Activated naive CD4-positive, alpha-beta T cell treated with anti-CD3 and anti-CD28 coated beads for 36 hours (primary cell): ENCODE measurements around the gene FLT3LG. TPM values are rescaled to one million over a fixed set of nuclear protein-coding genes. Genes with fewer than 3 reads are reported as not detected.

Experiments
- CTCF ChIA-PET: fragments of 350-600 bp; sonication (Branson Sonifier 250); formaldehyde crosslinking; loops from one replicate; lab custom pipeline; 2021; ENCODE audit warnings: antibody characterized with exemption; lab: Charles Lee
- DNase-seq: peaks from one replicate; pipeline ENCODE4 v3.0.0-alpha.2; 2020
- H3K27ac Mint-ChIP-seq: one replicate; pipeline ENCODE4 v1.8.0; 2021; ENCODE audit warnings: mild to moderate bottlenecking, mixed read lengths
- H3K27me3 Mint-ChIP-seq: one replicate; pipeline ENCODE4 v1.8.0; 2021; ENCODE audit warnings: low read depth, mixed read lengths
- H3K36me3 Mint-ChIP-seq: one replicate; pipeline ENCODE4 v1.8.0; 2021; ENCODE audit warnings: low read depth, mixed read lengths
- H3K4me1 Mint-ChIP-seq: one replicate; pipeline ENCODE4 v1.8.0; 2021; ENCODE audit warnings: low read depth, mixed read lengths
- H3K4me3 Mint-ChIP-seq: one replicate; pipeline ENCODE4 v1.8.0; 2021; ENCODE audit warnings: mild to moderate bottlenecking, moderate library complexity, mixed read lengths
- H3K9me3 Mint-ChIP-seq: one replicate; pipeline ENCODE4 v1.8.0; 2021; ENCODE audit warnings: mixed read lengths
- intact Hi-C: fragments of 100-400 bp; cut with micrococcal nuclease; formaldehyde crosslinking; loops from one replicate; pipeline ENCODE4 v1.15.1; 2023
- microRNA-seq: library from miRNA; unstranded; fragments of <30 nt; microRNA quantifications from one replicate; pipeline ENCODE4 v1.2.0, GENCODE V29; 2022; ENCODE audit warnings: borderline microRNAs expressed, borderline replicate concordance
- total RNA-seq, 2 experiments: library from RNA; stranded (reverse); gene quantifications; one replicate each; pipeline ENCODE4 v1.2.3, GENCODE V29; 2021

FLT3LG gene
- total RNA-seq, 2 experiments from 2014 or later: 23.9 to 28.4 TPM

- no peaks in the 10 kb centered on the region for H3K9me3 Mint-ChIP-seq
- CTCF ChIA-PET: interaction anchor here (0.6 to 4.2 kb wide), 8 partner anchors 14 to 40 kb away, joined by 3 to 34 read pairs (median 5); no protein-coding TSS in a partner anchor
- H3K27me3 Mint-ChIP-seq: no peaks in the 10 kb centered on the region
- intact Hi-C loops: loop anchor here (2.0 kb wide), 1 partner anchor 19 kb away; no protein-coding TSS in a partner anchor
- peaks cover 21% of the 10 kb centered on the region for H3K4me1 Mint-ChIP-seq
- H3K36me3 Mint-ChIP-seq: no peaks in the 10 kb centered on the region
- H3K4me3 Mint-ChIP-seq: peak overlapping the region; percentile 83
- H3K27ac Mint-ChIP-seq: no peak overlapping the region
- DNase-seq: peak; percentile 82
Observed at GRCh38 chr19:49533551-49534488, 59.8 kb downstream of the FLT3LG start.

- H3K27ac Mint-ChIP-seq: no peak overlapping the region
- intact Hi-C loops: loop anchor here (2.0 to 5.0 kb wide), 2 partner anchors 18 to 37 kb away; no protein-coding TSS in a partner anchor
Observed at GRCh38 chr19:49534632-49535385, 60.8 kb downstream of the FLT3LG start.

More at GRCh38 chr19:49534632-49535385, 60.8 kb downstream of the FLT3LG start:
- H3K4me3 Mint-ChIP-seq: peak overlapping the region; percentile 83
- no peaks in the 10 kb centered on the region for H3K27me3 Mint-ChIP-seq
- H3K9me3 Mint-ChIP-seq: no peaks in the 10 kb centered on the region
- no peak for DNase-seq
- H3K36me3 Mint-ChIP-seq: no peaks in the 10 kb centered on the region
- H3K4me1 Mint-ChIP-seq: peaks cover 21% of the 10 kb centered on the region
- CTCF ChIA-PET: interaction anchor here (0.6 to 4.2 kb wide), 11 partner anchors 13 to 61 kb away, joined by 3 to 34 read pairs (median 4); no protein-coding TSS in a partner anchor

Small RNA genes lying within 50 kb of the gene (microRNA-seq; reads per million reads assigned to microRNA genes)
- gene MIR150: 22,973 reads per million, percentile 98 among the genes with 10 or more reads in this experiment

Other genes starting within 250 kb of the FLT3LG start
- gene SLC6A16, start 149.0 kb upstream of the FLT3LG start, total RNA-seq: under 1 TPM; 0.77 to 0.98 TPM
- gene CD37, start 138.8 kb upstream of the FLT3LG start, total RNA-seq: 100 to 1,000 TPM; 182 to 189 TPM
- under 1 TPM in 1 of 2 experiments, not detected in 1; 0.20 TPM for gene TEAD2, start 111.8 kb upstream of the FLT3LG start, total RNA-seq
- gene DKKL1, start 110.3 kb upstream of the FLT3LG start, total RNA-seq: not detected
- 1 to 10 TPM; 2.4 to 3.2 TPM for gene KASH5, start 86.0 kb upstream of the FLT3LG start, total RNA-seq
- gene PTH2, start 50.8 kb upstream of the FLT3LG start, total RNA-seq: not detected
- gene GFY, start 48.8 kb upstream of the FLT3LG start, total RNA-seq: not detected
- gene SLC17A7, start 32.7 kb upstream of the FLT3LG start, total RNA-seq: under 1 TPM; 0.12 TPM
- gene PIH1D1, start 22.4 kb upstream of the FLT3LG start, total RNA-seq: 10 to 100 TPM; 80.7 to 84.4 TPM
- gene ALDH16A1, start 21.0 kb upstream of the FLT3LG start, total RNA-seq: 10 to 100 TPM; 43.4 to 46.8 TPM
- gene RPL13A, start 13.4 kb downstream of the FLT3LG start, total RNA-seq: 1,000 to 10,000 TPM; 4,441 to 4,607 TPM
- 1,000 to 10,000 TPM; 3,906 to 3,945 TPM for gene RPS11, start 22.2 kb downstream of the FLT3LG start, total RNA-seq
- 10 to 100 TPM; 15.7 to 17.1 TPM for gene FCGRT, start 38.4 kb downstream of the FLT3LG start, total RNA-seq
- 1 to 10 TPM; 6.7 to 7.2 TPM for gene RCN3, start 53.8 kb downstream of the FLT3LG start, total RNA-seq
- 10 to 100 TPM; 76.4 to 77.4 TPM for gene NOSIP, start 106.3 kb downstream of the FLT3LG start, total RNA-seq
- under 1 TPM; 0.52 TPM for gene PRRG2, start 107.1 kb downstream of the FLT3LG start, total RNA-seq
- 10 to 100 TPM; 16.4 to 16.9 TPM for gene PRR12, start 117.0 kb downstream of the FLT3LG start, total RNA-seq
- 1 to 10 TPM; 7.2 to 7.8 TPM for gene RRAS, start 165.9 kb downstream of the FLT3LG start, total RNA-seq
- gene SCAF1, start 168.0 kb downstream of the FLT3LG start, total RNA-seq: 10 to 100 TPM; 39.9 to 41.9 TPM
- gene IRF3, start 191.6 kb downstream of the FLT3LG start, total RNA-seq: 10 to 100 TPM; 85.2 to 97.8 TPM
- gene BCL2L12, start 191.7 kb downstream of the FLT3LG start, total RNA-seq: 10 to 100 TPM; 70.5 to 75.6 TPM
- 100 to 1,000 TPM; 380 to 394 TPM for gene PRMT1, start 203.1 kb downstream of the FLT3LG start, total RNA-seq
- gene ADM5, start 215.4 kb downstream of the FLT3LG start, total RNA-seq: 1 to 10 TPM; 1.4 to 1.8 TPM
- gene CPT1C, start 216.9 kb downstream of the FLT3LG start, total RNA-seq: under 1 TPM; 0.32 to 0.48 TPM